ENCODE measurements around the gene CEP120. TPM values are rescaled to one million over a fixed set of nuclear protein-coding genes. Genes with fewer than 3 reads are reported as not detected.

The CEP120 gene
- total RNA-seq, 2 donors from 2014 or later: 24.5 to 34.2 TPM

DNA sequence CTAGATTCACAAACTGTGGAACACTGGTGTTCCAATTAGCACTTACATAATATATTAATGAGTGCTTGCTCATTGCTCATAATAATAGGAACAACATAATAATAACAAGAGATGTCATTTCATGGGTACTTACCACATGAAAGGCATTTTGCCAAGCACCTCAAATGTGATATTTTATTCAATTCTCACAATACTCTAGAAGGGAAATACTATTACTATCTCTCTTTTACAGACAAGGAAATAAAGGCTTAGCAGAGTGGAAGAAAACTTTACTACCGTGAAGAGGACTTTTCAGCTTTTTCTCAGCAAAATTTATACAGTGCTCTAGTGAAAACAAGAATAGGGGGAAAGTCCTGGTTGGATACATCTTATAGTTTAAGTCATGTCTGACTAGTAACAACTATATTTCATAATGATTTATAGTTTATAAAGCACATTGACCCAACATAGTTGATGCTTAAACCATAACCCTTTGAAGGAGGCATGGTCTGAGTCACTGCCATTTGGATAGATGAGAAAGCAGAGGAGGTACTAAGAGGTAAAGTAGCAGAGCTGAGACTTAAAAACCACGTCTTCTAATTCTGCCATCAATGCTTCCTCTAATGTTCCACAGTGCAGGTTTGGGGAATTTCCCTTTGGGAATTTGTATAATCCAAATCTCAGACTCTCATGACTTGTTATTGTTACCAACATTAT lies 124.7 kb downstream of the CEP120 start:
- Mint-ChIP-seq H3K27ac (no peak overlapping the region), H3K36me3 (no peaks in the 10 kb centered on the region), H3K9me3 (peaks cover 0 to 3% of the 10 kb centered on the region in 2 donors)
- DNase-seq (ENCODE audit: low spot score in 2 of 2): no peak
- ATAC-seq: peak in 1 of 2 donors; percentile 81

DNA sequence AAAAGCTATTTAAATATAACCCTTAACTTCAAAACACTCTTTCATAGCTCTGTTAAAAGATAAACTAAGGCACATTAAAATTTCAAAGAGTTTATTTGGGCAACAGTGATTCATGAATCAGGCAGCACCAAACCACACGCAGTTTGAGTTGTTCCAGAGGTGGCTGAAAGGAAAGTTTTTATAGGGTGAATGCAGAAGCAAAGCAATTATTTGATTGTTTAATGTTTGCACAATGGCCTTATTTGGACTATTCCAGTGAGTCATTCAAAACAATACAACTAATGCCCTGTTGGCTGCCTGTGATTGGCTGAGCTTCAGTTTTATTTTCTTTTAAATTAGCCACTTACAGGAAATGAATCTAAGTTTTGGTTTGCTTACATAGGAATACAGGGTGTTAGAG lies 125.3 kb downstream of the CEP120 start:
- peaks cover 0 to 3% of the 10 kb centered on the region in 2 donors for H3K9me3 Mint-ChIP-seq

DNA sequence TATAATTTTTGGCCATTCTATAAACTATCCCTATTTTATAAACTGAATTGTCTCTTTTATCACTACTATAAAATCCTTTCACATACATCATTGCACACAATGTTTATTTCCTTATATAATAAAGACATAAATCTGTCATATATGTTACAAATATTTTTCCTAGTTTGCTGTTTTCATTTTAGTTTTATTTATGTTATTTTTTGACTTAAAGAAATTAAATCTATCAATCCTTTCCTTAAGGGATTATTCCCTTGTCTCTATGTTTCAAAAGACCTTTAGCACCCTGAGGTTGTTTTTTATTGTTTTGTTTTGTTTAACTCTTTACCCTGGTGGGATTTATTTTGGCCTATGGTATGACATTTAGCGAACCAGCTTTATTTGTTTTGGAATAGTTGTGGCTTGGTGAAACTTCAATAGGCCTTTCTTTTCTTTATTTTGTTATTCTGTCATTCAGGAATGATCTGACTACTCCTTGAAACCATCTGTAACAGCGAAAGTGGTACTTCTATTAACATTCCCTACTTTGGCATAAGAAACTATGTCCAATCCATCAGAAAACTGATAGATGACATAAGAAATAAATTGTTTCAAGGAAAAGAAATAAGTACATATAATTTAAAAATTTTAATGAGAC lies 125.9 kb downstream of the CEP120 start:
- DNase-seq (ENCODE audit: low spot score in 2 of 2) (no peak), ATAC-seq (no peak)
- no peaks in the 10 kb centered on the region for H3K36me3 Mint-ChIP-seq
- peaks cover 0 to 3% of the 10 kb centered on the region in 2 donors for H3K9me3 Mint-ChIP-seq
- H3K27ac Mint-ChIP-seq: no peak overlapping the region

More for the DNA sequence above, 125.3 kb downstream of the CEP120 start:
- H3K36me3 Mint-ChIP-seq: no peaks in the 10 kb centered on the region
- no peak overlapping the region for H3K27ac Mint-ChIP-seq
- DNase-seq (ENCODE audit: low spot score in 2 of 2) (no peak), ATAC-seq (peak in 1 of 2 donors; percentile 43)

Other genes starting within 250 kb of the CEP120 start
- gene CSNK1G3, start 88.8 kb upstream of the CEP120 start, total RNA-seq: 10 to 100 TPM; 23.7 to 46.9 TPM

Measured in activated naive CD4-positive, alpha-beta T cell treated with anti-CD3 and anti-CD28 coated beads, Interleukin-2, amount 50 U/mL, for 72 hours (primary cell).